Measurements from ENCODE around the gene CABYR.
"Not testable (repeated sequence)": the region's sequence is repeated elsewhere in the genome, so short reads cannot be mapped to it uniquely, and the experiment has no call there.

Gene CABYR

DNA sequence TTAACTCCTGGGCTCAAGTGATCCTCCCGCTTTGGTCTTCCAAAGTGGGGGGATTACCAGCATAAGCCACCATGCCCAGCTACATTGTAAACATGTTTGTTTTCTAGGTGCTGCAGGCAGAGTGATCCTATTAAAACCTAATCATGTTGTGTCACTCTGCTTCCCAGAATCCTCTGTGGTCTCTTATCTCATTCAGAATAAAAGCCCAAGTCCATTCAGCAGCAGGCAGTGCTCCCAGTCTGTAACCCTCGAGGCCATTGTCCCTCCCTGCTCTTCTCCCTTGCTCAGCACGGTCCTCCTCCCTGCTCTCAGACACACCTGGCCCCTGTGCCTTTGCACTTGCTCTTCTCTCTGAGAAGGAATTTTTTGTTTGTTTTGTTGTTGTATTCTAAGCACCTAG lies 11.1 kb upstream of the CABYR start:
- TF ChIP-seq, protein P1, sequence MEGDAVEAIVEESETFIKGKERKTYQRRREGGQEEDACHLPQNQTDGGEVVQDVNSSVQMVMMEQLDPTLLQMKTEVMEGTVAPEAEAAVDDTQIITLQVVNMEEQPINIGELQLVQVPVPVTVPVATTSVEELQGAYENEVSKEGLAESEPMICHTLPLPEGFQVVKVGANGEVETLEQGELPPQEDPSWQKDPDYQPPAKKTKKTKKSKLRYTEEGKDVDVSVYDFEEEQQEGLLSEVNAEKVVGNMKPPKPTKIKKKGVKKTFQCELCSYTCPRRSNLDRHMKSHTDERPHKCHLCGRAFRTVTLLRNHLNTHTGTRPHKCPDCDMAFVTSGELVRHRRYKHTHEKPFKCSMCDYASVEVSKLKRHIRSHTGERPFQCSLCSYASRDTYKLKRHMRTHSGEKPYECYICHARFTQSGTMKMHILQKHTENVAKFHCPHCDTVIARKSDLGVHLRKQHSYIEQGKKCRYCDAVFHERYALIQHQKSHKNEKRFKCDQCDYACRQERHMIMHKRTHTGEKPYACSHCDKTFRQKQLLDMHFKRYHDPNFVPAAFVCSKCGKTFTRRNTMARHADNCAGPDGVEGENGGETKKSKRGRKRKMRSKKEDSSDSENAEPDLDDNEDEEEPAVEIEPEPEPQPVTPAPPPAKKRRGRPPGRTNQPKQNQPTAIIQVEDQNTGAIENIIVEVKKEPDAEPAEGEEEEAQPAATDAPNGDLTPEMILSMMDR (IDR thresholded peaks at IDR 0.05; ENCODE audit: control insufficient read depth, insufficient read depth, low read depth, low read length, missing control alignments) = no peak
- DNase-seq (ENCODE audit: low read depth) = no peak
- H3K4me3 ChIP-seq (ENCODE audit: control insufficient read depth, low read depth, low read length) = no peak overlapping the region

DNA sequence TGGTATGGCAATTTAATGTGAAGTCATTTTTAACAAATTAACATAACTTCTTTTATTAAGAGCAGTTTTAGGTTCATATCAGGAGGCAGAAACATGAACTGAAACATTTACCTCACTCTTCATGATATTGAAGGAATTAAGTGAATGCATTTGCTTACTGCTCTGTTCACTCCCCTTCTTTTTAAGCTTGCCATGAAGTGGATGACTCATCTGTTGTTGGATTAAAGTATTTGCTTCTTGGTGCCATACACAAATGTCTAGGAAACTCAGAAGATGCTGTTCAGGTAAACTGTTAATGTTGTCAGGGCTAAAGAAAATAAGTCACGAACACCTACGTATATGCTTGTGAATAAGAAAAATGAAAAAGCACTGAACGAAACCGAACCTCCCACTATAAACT lies 10.2 kb upstream of the CABYR start:
- no peak for DNase-seq (ENCODE audit: low read depth)
- TF ChIP-seq, protein P1 (IDR thresholded peaks at IDR 0.05; ENCODE audit: control insufficient read depth, insufficient read depth, low read depth, low read length, missing control alignments) = no peak
- H3K4me3 ChIP-seq (ENCODE audit: control insufficient read depth, low read depth, low read length) = no peak overlapping the region

GRCh38 chr18:24130494-24130893 lies 8.4 kb upstream of the CABYR start:
- H3K4me3 ChIP-seq (ENCODE audit: control insufficient read depth, low read depth, low read length) = no peak overlapping the region
- no peak for DNase-seq (ENCODE audit: low read depth)
- TF ChIP-seq, protein P1 (IDR thresholded peaks at IDR 0.05; ENCODE audit: control insufficient read depth, insufficient read depth, low read depth, low read length, missing control alignments) = no peak

DNA sequence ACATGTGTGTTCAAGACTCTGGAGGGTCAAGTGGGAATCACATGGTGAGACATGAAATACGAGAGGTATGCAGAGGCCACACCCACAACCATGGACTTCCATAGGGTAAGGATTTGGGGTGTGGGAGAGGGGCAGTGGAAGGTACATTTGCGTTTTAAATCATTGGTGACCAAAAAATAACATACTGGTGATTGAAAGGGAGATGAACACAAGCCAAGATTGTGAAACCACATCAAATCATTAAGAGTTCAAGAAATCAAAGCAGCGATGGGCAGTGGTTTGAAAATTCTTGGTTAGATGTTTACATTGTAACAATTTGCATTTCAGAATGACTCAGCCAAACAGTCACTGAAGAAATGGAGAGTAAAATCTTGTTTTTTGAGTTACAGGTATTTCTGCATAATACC lies 1.9 kb upstream of the CABYR start:
- TF ChIP-seq, protein P1 (IDR thresholded peaks at IDR 0.05; ENCODE audit: control insufficient read depth, insufficient read depth, low read depth, low read length, missing control alignments) = no peak
- DNase-seq (ENCODE audit: low read depth) = no peak
- no peak overlapping the region for H3K4me3 ChIP-seq (ENCODE audit: control insufficient read depth, low read depth, low read length)

GRCh38 chr18:24138409-24138788 lies 463 bp upstream of the CABYR start:
- no peak for DNase-seq (ENCODE audit: low read depth)
- peak overlapping the region; percentile 50 for H3K4me3 ChIP-seq (ENCODE audit: control insufficient read depth, low read depth, low read length)
- TF ChIP-seq, protein P1 (IDR thresholded peaks at IDR 0.05; ENCODE audit: control insufficient read depth, insufficient read depth, low read depth, low read length, missing control alignments) = no peak

- H3K4me3 ChIP-seq (ENCODE audit: control insufficient read depth, low read depth, low read length) = no peak overlapping the region
- DNase-seq (ENCODE audit: low read depth) = no peak
- TF ChIP-seq, protein P1 (IDR thresholded peaks at IDR 0.05; ENCODE audit: control insufficient read depth, insufficient read depth, low read depth, low read length, missing control alignments) = no peak
Measured at GRCh38 chr18:24140697-24141096, 1.8 kb downstream of the CABYR start.

GRCh38 chr18:24142376-24142775 lies 3.5 kb downstream of the CABYR start:
- DNase-seq (ENCODE audit: low read depth) = no peak
- TF ChIP-seq, protein P1 (IDR thresholded peaks at IDR 0.05; ENCODE audit: control insufficient read depth, insufficient read depth, low read depth, low read length, missing control alignments) = no peak
- H3K4me3 ChIP-seq (ENCODE audit: control insufficient read depth, low read depth, low read length) = no peak overlapping the region

- H3K4me3 ChIP-seq (ENCODE audit: control insufficient read depth, low read depth, low read length); DNase-seq (ENCODE audit: low read depth): not testable (repeated sequence)
Measured at GRCh38 chr18:24149591-24149990, 10.7 kb downstream of the CABYR start.
